Measurements from ENCODE around the gene FMOD.

FMOD gene

DNA sequence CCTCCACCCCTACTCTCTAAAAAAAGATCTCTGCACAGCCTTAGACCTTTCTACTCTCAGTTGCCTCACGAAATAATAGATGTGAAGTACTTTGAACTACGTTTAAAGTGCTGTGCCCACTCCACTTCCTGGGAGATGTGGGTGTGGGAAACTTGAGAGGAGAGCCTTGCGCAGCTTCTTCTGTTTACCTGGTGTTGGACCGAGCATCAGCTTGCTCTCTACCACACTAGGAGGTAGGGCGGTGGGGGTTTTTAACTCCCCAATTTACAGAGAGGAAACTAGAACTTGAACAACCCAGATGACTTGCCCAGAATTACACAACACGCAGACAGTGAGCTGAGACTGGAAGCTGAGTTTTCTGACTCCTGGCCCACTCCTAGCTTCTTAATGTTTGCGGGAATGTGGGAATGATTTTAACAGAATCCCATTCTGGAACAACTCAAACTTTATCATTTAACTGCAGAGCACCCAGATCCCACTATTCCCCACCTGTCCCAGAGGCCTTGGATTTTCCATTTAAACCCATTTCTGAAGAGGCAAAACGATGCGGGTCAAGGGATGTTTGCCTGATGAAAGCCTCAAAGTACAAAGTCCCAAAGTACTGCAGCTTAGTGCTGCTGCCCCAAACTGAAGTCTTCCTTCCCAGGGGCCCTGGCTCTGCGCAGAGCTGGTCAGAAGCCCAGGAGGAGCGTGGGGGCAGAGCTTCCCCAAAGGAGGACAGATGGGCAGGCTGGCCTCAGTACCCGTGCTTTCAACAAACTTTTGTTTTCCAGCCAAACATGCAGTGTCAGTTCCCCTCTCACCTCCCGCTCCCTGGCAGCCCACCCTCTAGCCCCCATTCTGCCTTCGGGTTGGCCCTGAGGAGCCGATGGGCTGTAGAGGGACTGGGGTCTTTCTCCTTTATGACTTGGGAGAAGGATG, 26.6 kb downstream of the FMOD start:
- no peak for DNase-seq (ENCODE audit: low read depth, low spot score)
- no peak overlapping the region for H3K4me3 ChIP-seq (ENCODE audit: low read depth, low read length)
- in situ Hi-C loops (cut with HindIII; ENCODE audit: low sequenced_read_pairs), result no loop called here
- TF ChIP-seq, protein P1, sequence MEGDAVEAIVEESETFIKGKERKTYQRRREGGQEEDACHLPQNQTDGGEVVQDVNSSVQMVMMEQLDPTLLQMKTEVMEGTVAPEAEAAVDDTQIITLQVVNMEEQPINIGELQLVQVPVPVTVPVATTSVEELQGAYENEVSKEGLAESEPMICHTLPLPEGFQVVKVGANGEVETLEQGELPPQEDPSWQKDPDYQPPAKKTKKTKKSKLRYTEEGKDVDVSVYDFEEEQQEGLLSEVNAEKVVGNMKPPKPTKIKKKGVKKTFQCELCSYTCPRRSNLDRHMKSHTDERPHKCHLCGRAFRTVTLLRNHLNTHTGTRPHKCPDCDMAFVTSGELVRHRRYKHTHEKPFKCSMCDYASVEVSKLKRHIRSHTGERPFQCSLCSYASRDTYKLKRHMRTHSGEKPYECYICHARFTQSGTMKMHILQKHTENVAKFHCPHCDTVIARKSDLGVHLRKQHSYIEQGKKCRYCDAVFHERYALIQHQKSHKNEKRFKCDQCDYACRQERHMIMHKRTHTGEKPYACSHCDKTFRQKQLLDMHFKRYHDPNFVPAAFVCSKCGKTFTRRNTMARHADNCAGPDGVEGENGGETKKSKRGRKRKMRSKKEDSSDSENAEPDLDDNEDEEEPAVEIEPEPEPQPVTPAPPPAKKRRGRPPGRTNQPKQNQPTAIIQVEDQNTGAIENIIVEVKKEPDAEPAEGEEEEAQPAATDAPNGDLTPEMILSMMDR (IDR thresholded peaks at IDR 0.05; ENCODE audit: low read depth, low read length), result no peak

DNA sequence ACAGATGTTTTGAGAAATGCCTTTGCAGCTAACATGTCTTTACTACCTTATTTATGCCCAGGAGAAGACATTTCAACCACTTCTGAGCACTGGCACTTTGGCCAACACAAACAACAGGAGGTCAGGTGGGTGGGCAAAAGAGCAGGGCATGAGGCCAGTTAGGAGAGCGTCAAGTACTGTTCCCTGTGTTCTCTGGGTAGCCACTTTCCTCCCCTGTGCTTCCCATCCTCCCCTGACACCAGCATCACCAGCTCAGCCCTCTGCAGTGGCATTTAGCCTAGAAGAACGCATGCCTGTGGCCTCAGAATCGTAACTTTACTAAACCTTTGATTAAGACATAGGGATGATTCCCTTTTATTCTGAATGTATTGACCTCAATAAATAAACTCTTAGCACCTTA, 27.3 kb downstream of the FMOD start:
- H3K4me3 ChIP-seq (ENCODE audit: low read depth, low read length), result no peak overlapping the region
- in situ Hi-C loops (cut with HindIII; ENCODE audit: low sequenced_read_pairs), result no loop called here
- no peak for DNase-seq (ENCODE audit: low read depth, low spot score)

DNA sequence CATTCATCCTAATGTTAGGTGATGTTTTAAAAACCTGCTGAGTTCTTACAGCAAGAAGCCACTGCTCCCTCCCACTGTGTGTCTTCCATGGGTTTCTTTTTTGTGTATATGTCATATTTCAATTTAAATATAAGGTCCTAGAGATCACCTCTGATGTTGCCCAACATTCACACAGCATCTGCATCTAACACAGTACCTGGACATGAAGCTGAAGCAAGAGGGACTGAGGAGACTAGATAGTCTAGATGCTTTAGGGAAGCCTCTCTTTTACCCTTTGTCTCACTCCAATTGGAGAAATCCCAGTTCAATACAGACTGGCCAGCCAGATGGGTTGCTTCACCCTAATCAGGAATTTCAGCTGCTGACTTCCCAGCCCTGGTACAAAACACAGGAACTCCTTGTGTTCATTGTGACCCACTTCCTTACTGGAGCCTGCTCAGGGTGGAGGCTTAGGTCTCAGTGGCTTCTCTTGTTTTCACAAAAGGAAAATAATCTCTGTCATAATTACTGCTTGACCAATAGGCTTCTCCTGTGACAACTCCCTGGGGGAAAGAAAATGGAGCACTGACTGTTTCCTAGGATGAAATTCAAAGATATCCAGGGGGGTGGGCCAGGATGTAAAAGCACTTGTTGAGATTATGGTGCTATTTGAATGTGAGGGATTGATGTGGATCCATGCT, 28.3 kb downstream of the FMOD start:
- in situ Hi-C loops (cut with HindIII; ENCODE audit: low sequenced_read_pairs), result no loop called here
- TF ChIP-seq, protein P1 (IDR thresholded peaks at IDR 0.05; ENCODE audit: low read depth, low read length), result no peak
- H3K4me3 ChIP-seq (ENCODE audit: low read depth, low read length), result no peak overlapping the region
- DNase-seq (ENCODE audit: low read depth, low spot score), result no peak

More for the DNA sequence above, 27.3 kb downstream of the FMOD start:
- TF ChIP-seq, protein P1 (IDR thresholded peaks at IDR 0.05; ENCODE audit: low read depth, low read length), result no peak

DNA sequence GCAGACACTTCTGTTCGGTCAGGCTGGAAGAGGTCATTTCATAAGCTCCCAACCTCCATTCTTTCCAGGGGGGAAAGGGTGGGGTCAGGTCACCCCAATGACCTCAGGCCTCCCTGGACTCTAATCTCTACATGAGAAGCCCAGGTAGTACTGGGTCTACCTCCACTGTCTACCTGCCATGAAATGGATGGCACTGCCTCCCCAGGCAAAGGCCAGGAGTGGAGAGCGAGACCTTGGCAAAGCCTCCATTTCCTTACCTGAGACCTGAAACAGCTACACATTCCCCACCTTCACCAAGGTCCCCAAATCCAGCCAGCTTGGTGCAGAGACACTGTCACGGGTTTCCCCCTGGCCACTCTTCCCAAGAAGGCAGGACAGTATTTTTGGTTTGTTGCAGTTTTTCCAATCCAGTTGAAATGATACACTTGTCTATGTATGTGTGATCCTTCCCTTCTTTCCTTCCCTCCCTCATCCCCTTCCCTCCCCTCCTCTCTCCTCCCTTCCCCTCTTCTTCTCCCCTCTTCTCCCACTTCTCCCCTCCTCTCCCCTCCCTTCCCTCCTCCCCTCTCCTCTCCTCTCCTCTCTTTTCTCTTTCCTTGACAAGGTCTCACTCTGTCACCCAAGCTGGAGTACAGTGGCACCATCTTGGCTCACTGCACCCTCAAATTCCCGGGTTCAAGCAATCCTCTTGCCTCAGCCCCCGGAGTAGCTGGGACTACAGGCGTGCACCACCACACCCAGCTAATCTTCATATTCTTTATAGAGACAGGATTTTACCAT, 29.5 kb downstream of the FMOD start:
- in situ Hi-C loops (cut with HindIII; ENCODE audit: low sequenced_read_pairs), result no loop called here
- no peak overlapping the region for H3K4me3 ChIP-seq (ENCODE audit: low read depth, low read length)
- no peak for DNase-seq (ENCODE audit: low read depth, low spot score)
- TF ChIP-seq, protein P1 (IDR thresholded peaks at IDR 0.05; ENCODE audit: low read depth, low read length), result no peak

DNA sequence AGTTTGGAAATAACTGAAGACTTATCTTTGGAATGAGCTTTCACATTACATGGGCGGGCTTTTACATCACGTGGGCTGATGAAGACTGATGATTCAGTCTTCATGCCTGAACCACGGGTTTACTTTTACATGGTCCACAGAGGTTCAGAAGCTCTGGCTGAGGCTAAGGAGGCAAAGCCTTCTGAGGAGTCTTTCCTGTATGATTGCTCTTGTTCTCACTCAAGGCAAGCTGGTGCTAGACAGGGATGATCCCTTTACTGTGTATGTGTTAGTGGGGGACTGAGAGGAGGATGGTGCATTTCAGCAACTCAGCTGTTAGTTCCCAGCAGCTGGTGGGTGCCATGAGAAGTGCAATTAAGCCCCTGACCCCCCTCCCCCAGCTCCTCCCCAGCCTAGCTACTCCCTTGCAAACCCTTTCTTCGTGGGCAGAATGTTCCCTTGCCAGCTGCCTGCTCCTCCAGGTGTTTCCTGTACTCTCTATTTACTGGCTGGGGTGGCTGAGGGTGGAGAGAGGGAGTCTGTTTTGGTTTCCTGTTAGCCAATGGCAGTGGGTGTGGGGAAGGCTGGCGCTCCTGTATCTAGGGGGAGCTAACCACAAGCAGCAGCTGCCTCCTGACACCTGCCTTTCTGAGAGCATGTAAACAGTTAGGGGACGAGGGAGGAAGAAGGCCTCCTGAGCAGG, 30.2 kb downstream of the FMOD start:
- no peak overlapping the region for H3K4me3 ChIP-seq (ENCODE audit: low read depth, low read length)
- TF ChIP-seq, protein P1 (IDR thresholded peaks at IDR 0.05; ENCODE audit: low read depth, low read length), result no peak
- in situ Hi-C loops (cut with HindIII; ENCODE audit: low sequenced_read_pairs), result no loop called here
- no peak for DNase-seq (ENCODE audit: low read depth, low spot score)

DNA sequence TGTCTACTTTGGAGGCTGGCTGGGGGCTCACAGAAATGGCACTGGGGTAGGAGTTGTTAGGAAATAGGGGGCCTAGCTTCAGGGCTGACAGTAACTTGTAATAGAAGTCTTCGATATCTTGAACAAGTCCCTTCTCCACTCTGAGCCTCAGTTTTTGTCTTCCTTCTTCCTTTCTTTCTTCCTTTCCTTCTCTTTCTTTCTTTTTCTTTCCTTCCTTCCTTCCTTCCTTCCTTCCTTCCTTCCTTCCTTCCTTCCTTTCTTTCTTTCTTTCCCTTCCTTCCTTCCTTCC, 32.7 kb downstream of the FMOD start:
- DNase-seq (ENCODE audit: low read depth, low spot score), result no peak
- H3K4me3 ChIP-seq (ENCODE audit: low read depth, low read length), result no peak overlapping the region
- in situ Hi-C loops (cut with HindIII; ENCODE audit: low sequenced_read_pairs), result no loop called here
- TF ChIP-seq, protein P1 (IDR thresholded peaks at IDR 0.05; ENCODE audit: low read depth, low read length), result no peak
